ENCODE measurements around the gene RNFT1. TPM values are rescaled to one million over a fixed set of nuclear protein-coding genes. Genes with fewer than 3 reads are reported as not detected.
"Not testable (repeated sequence)": the region's sequence is repeated elsewhere in the genome, so short reads cannot be mapped to it uniquely, and the experiment has no call there.

RNFT1 gene
- total RNA-seq, 2 experiments from 2014 or later = 17.2 to 27.2 TPM

DNA sequence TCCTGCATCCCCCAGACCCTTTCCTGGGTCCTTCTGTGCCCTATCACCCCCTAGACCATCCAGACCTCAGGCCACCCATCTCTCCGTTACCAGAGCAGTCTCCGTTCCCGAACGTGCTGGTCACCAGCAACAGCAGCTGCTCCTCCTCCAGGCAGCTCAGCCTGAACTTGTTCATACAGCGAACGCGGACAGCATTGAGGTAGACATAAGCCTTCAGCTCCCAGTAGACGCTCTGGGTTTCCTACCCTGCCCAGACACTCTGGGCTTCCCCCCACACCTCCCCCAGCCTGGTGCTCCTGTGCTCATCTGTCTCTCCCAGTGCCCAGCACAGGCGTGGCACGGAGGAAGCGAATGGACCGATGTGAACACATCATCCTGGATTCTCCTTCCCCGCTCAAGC is 41.6 kb upstream of the RNFT1 start:
- Histone ChIP-seq H3K27ac (ENCODE audit: low read depth, low read length, poor library complexity, severe bottlenecking) (no peak overlapping the region), H4K20me1 (ENCODE audit: insufficient read depth, low read length) (no peaks in the 10 kb centered on the region), H3K36me3 (ENCODE audit: insufficient read depth, low read length) (no peaks in the 10 kb centered on the region), H3K79me2 (ENCODE audit: insufficient read depth, low read depth, low read length) (no peaks in the 10 kb centered on the region), H3K4me2 (ENCODE audit: low read length) (no peak overlapping the region), H3K4me1 (ENCODE audit: insufficient read depth, low read length, poor library complexity, severe bottlenecking) (no peaks in the 10 kb centered on the region), H3K9me2 (ENCODE audit: insufficient read depth, low read length) (no peaks in the 10 kb centered on the region), H3K9me3 (ENCODE audit: low read length) (no peaks in the 10 kb centered on the region), H2AFZ (ENCODE audit: low read length) (no peak overlapping the region), H3K4me3 (ENCODE audit: low read depth, low read length, poor library complexity, severe bottlenecking) (no peak overlapping the region)
- POLR2A ChIA-PET = no interaction called here
- DNase-seq (ENCODE audit: low spot score) = no peak
- intact Hi-C loops (cut with micrococcal nuclease; ENCODE audit: unreplicated experiment) = no loop called here
- CTCF ChIA-PET (ENCODE audit: unreplicated experiment) = no interaction called here
- BruUV-seq (replicated peaks) = no TSS peak
- TF ChIP-seq EZH2phosphoT487 (IDR thresholded peaks at IDR 0.05; ENCODE audit: borderline replicate concordance, low read depth, low read length) = no peak
- TF ChIP-seq, protein P1, sequence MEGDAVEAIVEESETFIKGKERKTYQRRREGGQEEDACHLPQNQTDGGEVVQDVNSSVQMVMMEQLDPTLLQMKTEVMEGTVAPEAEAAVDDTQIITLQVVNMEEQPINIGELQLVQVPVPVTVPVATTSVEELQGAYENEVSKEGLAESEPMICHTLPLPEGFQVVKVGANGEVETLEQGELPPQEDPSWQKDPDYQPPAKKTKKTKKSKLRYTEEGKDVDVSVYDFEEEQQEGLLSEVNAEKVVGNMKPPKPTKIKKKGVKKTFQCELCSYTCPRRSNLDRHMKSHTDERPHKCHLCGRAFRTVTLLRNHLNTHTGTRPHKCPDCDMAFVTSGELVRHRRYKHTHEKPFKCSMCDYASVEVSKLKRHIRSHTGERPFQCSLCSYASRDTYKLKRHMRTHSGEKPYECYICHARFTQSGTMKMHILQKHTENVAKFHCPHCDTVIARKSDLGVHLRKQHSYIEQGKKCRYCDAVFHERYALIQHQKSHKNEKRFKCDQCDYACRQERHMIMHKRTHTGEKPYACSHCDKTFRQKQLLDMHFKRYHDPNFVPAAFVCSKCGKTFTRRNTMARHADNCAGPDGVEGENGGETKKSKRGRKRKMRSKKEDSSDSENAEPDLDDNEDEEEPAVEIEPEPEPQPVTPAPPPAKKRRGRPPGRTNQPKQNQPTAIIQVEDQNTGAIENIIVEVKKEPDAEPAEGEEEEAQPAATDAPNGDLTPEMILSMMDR (conservative IDR thresholded peaks at IDR 0.05; ENCODE audit: low read length) = no peak

DNA sequence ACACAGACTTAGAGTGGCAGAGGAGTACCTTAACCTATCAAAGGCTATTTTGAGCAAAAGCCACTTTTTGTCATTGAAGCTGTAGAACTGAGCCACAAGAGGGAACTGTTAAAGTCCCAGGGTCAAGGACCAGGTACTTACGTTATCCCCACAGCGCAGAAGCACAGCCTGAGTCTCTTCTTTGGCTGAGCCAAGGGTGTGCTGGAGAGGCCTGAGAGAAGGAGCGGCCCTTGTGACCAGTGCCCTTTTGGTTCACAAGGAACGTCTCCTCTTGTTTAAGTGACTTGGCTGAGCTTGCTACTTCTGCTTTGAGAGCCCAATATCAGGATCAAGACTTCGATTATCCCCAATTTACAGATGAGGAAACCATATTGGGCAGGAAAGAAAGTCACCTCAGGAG is 40.0 kb upstream of the RNFT1 start:
- H3K36me3 ChIP-seq (ENCODE audit: insufficient read depth, low read length); H4K20me1 ChIP-seq (ENCODE audit: insufficient read depth, low read length); H3K27ac ChIP-seq (ENCODE audit: low read depth, low read length, poor library complexity, severe bottlenecking); CTCF ChIA-PET (ENCODE audit: unreplicated experiment); H3K9me3 ChIP-seq (ENCODE audit: low read length); H2AFZ ChIP-seq (ENCODE audit: low read length); DNase-seq (ENCODE audit: low spot score); POLR2A ChIA-PET; intact Hi-C loops (cut with micrococcal nuclease; ENCODE audit: unreplicated experiment); H3K9me2 ChIP-seq (ENCODE audit: insufficient read depth, low read length); H3K4me2 ChIP-seq (ENCODE audit: low read length); H3K79me2 ChIP-seq (ENCODE audit: insufficient read depth, low read depth, low read length); H3K4me3 ChIP-seq (ENCODE audit: low read depth, low read length, poor library complexity, severe bottlenecking); BruUV-seq (replicated peaks); H3K4me1 ChIP-seq (ENCODE audit: insufficient read depth, low read length, poor library complexity, severe bottlenecking): not testable (repeated sequence)

DNA sequence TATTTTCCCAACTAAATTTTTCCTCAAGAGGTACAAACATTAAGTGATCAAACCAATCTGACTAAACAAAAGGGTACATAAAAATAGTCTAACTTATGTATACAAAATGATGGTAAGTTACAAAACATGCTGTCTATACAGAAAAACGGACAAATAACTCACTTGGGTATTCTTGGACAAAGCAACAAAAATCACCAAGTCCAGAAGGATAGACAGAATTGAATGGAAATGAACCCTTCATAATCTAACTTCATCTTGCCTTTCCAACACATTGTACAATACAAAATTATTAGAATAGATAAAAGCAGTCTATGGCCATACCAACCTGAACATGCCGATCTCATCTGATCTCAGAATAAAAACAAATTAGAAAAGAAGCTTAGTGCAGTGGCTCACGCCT is 37.9 kb upstream of the RNFT1 start:
- H3K9me2 ChIP-seq (ENCODE audit: insufficient read depth, low read length); H3K27ac ChIP-seq (ENCODE audit: low read depth, low read length, poor library complexity, severe bottlenecking); H3K36me3 ChIP-seq (ENCODE audit: insufficient read depth, low read length); H3K4me3 ChIP-seq (ENCODE audit: low read depth, low read length, poor library complexity, severe bottlenecking); H2AFZ ChIP-seq (ENCODE audit: low read length); POLR2A ChIA-PET; H3K9me3 ChIP-seq (ENCODE audit: low read length); H3K4me2 ChIP-seq (ENCODE audit: low read length); intact Hi-C loops (cut with micrococcal nuclease; ENCODE audit: unreplicated experiment); BruUV-seq (replicated peaks); H3K4me1 ChIP-seq (ENCODE audit: insufficient read depth, low read length, poor library complexity, severe bottlenecking); CTCF ChIA-PET (ENCODE audit: unreplicated experiment); H4K20me1 ChIP-seq (ENCODE audit: insufficient read depth, low read length); H3K79me2 ChIP-seq (ENCODE audit: insufficient read depth, low read depth, low read length); DNase-seq (ENCODE audit: low spot score): not testable (repeated sequence)

DNA sequence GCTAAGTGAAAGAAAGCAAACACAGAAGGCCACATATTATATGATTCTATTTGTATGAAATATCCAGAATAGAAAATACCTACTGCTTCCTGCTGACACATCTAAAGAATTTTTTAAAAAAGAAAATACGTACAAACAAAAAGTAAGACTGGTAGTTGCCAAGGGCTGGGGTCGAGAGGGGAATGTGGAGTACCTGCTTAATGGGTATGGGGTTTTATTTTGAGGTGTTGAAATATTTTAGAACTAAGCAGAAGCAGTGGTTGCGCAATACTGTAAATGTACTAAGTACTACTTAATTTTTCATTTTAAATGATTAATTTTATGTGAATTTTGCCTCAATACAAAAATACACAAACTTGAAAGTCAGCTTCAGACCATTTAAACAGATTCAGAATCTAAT is 32.1 kb upstream of the RNFT1 start:
- H2AFZ ChIP-seq (ENCODE audit: low read length); BruUV-seq (replicated peaks); H3K27ac ChIP-seq (ENCODE audit: low read depth, low read length, poor library complexity, severe bottlenecking); H3K4me1 ChIP-seq (ENCODE audit: insufficient read depth, low read length, poor library complexity, severe bottlenecking); intact Hi-C loops (cut with micrococcal nuclease; ENCODE audit: unreplicated experiment); POLR2A ChIA-PET; H3K9me2 ChIP-seq (ENCODE audit: insufficient read depth, low read length); H3K9me3 ChIP-seq (ENCODE audit: low read length); H4K20me1 ChIP-seq (ENCODE audit: insufficient read depth, low read length); CTCF ChIA-PET (ENCODE audit: unreplicated experiment); H3K36me3 ChIP-seq (ENCODE audit: insufficient read depth, low read length); H3K4me2 ChIP-seq (ENCODE audit: low read length); H3K79me2 ChIP-seq (ENCODE audit: insufficient read depth, low read depth, low read length); H3K4me3 ChIP-seq (ENCODE audit: low read depth, low read length, poor library complexity, severe bottlenecking); DNase-seq (ENCODE audit: low spot score): not testable (repeated sequence)

DNA sequence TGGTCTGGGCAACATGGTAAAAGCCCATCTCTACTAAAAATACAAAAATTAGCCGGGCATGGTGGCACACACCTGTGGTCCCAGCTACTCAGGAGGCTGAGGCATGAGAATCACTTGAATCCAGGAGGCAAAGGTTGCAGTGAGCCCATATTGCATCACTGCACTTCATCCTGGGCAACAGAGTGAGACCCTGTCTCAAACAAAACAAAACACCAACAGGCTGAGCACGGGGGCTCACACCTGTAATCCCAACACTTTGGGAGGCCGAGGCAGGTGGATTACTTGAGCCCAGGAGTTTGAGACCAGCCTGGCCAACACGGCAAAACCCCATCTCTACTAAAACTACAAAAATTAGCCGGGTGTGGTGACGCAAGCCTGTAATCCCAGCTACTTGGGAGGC is 10.6 kb upstream of the RNFT1 start:
- H3K9me2 ChIP-seq (ENCODE audit: insufficient read depth, low read length); H3K27ac ChIP-seq (ENCODE audit: low read depth, low read length, poor library complexity, severe bottlenecking); CTCF ChIA-PET (ENCODE audit: unreplicated experiment); H3K9me3 ChIP-seq (ENCODE audit: low read length); DNase-seq (ENCODE audit: low spot score); intact Hi-C loops (cut with micrococcal nuclease; ENCODE audit: unreplicated experiment); H3K36me3 ChIP-seq (ENCODE audit: insufficient read depth, low read length); H4K20me1 ChIP-seq (ENCODE audit: insufficient read depth, low read length); H3K4me3 ChIP-seq (ENCODE audit: low read depth, low read length, poor library complexity, severe bottlenecking); BruUV-seq (replicated peaks); POLR2A ChIA-PET; H2AFZ ChIP-seq (ENCODE audit: low read length); H3K4me1 ChIP-seq (ENCODE audit: insufficient read depth, low read length, poor library complexity, severe bottlenecking); H3K79me2 ChIP-seq (ENCODE audit: insufficient read depth, low read depth, low read length); H3K4me2 ChIP-seq (ENCODE audit: low read length): not testable (repeated sequence)

DNA sequence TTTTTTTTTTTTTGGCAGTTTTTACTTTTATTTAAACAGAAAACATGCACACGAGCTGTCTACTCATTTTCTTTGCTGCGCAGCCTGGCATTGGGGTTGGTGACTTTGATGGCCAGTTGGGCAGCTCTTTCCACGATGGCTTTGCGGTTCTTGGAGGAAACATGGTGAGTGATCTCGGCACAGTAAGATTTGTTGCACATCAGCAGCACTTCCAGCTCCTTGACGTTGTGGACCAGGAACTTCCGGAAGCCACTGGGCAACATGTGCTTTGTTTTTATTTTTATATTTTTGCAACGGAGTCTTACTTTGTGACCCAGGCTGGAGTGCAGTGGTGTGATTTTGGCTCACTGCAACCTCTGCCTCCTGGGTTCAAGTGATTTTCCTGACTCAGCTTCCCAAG is 8.9 kb upstream of the RNFT1 start:
- BruUV-seq (replicated peaks) = not testable (repeated sequence)

More for the DNA sequence above, 8.9 kb upstream of the RNFT1 start:
- H3K4me1 ChIP-seq (ENCODE audit: insufficient read depth, low read length, poor library complexity, severe bottlenecking); intact Hi-C loops (cut with micrococcal nuclease; ENCODE audit: unreplicated experiment); H3K79me2 ChIP-seq (ENCODE audit: insufficient read depth, low read depth, low read length); H3K36me3 ChIP-seq (ENCODE audit: insufficient read depth, low read length); DNase-seq (ENCODE audit: low spot score); H3K9me2 ChIP-seq (ENCODE audit: insufficient read depth, low read length); H3K27ac ChIP-seq (ENCODE audit: low read depth, low read length, poor library complexity, severe bottlenecking); H4K20me1 ChIP-seq (ENCODE audit: insufficient read depth, low read length); H3K4me2 ChIP-seq (ENCODE audit: low read length); H3K9me3 ChIP-seq (ENCODE audit: low read length); H3K4me3 ChIP-seq (ENCODE audit: low read depth, low read length, poor library complexity, severe bottlenecking); CTCF ChIA-PET (ENCODE audit: unreplicated experiment); H2AFZ ChIP-seq (ENCODE audit: low read length): not testable (repeated sequence)
- POLR2A ChIA-PET = interaction anchor here (1.0 kb wide), 1 partner anchor 8 kb away, joined by 6 read pairs; no protein-coding TSS in a partner anchor
